ENCODE data around the gene SLC10A4. TPM values are rescaled to one million over a fixed set of nuclear protein-coding genes. Genes with fewer than 3 reads are reported as not detected.

SLC10A4 gene
- total RNA-seq, 2 experiments from 2014 or later, result not detected

GRCh38 chr4:48491514-48492176 is 8.5 kb downstream of the SLC10A4 start:
- peaks cover 48% of the 10 kb centered on the region for H3K27me3 Mint-ChIP-seq
- H3K4me1 Mint-ChIP-seq, result peaks cover 1% of the 10 kb centered on the region
- no peaks in the 10 kb centered on the region for H3K9me3 Mint-ChIP-seq
- no peak for DNase-seq
- POLR2A ChIA-PET, result no interaction called here
- CTCF ChIA-PET, result interaction anchor here (1.2 kb wide), 1 partner anchor 30 kb away, joined by 3 read pairs; no protein-coding TSS in a partner anchor
- H3K27ac Mint-ChIP-seq, result no peak overlapping the region
- no peak overlapping the region for H3K4me3 Mint-ChIP-seq
- peaks cover 4% of the 10 kb centered on the region for H3K36me3 Mint-ChIP-seq (ENCODE audit: low read depth)

DNA sequence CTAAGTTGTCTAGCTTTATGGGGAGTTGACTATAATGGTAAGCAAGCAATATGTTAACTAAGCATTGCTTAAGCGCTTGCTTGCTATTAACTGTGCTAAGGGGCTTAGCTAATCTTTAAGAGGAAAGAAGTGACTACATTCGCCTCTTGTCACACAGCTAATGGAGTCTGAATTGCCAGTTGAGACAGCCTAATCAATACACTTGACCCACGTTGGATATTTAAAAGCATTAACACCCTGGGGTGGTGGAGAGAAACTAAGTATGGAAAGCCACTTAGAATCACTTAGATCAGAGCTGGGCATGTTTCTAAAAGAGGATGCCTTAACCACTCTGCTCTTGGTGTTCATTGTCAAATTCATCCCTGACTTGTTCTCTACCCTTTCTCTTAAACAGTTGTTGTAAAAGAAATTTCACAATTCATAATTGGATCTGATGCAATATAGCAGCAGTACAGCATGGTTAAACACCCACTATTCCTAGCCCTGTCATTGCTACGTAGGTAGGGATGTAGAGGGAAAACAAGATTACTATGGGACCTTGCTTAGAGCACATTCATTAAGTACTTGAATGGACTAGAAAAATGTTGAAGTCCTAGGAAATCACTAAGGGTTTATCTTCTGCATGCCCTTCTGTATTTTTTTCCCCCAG is 10.4 kb downstream of the SLC10A4 start:
- Mint-ChIP-seq H3K27me3 (peaks cover 34% of the 10 kb centered on the region), H3K4me1 (peaks cover 1% of the 10 kb centered on the region), H3K27ac (no peak overlapping the region), H3K4me3 (no peak overlapping the region), H3K9me3 (no peaks in the 10 kb centered on the region), H3K36me3 (ENCODE audit: low read depth) (peaks cover 8% of the 10 kb centered on the region)
- ChIA-PET POLR2A (no interaction called here), CTCF (interaction anchor here (0.8 to 1.9 kb wide), 2 partner anchors 11 to 17 kb away, joined by 3 to 5 read pairs; no protein-coding TSS in a partner anchor)
- DNase-seq, result no peak

- Mint-ChIP-seq H3K27me3 (peaks cover 20% of the 10 kb centered on the region), H3K36me3 (ENCODE audit: low read depth) (peaks cover 23% of the 10 kb centered on the region), H3K4me1 (peaks cover 10% of the 10 kb centered on the region), H3K27ac (no peak overlapping the region), H3K9me3 (no peaks in the 10 kb centered on the region), H3K4me3 (no peak overlapping the region)
- ChIA-PET CTCF (no interaction called here), POLR2A (no interaction called here)
- no peak for DNase-seq
These were observed 12.8 kb downstream of the SLC10A4 start for GRCh38 chr4:48495941-48496340.

DNA sequence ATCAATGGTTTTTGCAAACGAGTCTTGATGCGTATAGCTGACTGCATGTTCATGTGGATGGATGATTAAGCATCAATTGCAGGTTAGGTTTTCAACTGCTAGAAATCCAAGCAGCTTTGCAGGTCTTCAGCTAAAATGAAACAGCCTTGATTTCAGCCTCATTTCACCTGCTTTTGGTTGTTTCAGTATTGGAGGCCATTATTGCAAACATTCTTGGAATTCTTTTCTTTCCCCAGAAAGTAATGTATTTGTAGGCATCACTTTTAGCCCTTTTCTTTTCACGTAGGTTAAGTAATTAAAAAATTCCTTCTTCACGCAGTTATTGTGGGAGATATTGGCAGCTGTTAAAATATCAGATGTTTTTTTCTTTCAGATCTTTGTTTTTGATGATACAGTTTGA is 15.8 kb downstream of the SLC10A4 start:
- no peaks in the 10 kb centered on the region for H3K9me3 Mint-ChIP-seq
- CTCF ChIA-PET, result interaction anchor here (0.7 kb wide), 1 partner anchor 11 kb away, joined by 4 read pairs; no protein-coding TSS in a partner anchor

DNA sequence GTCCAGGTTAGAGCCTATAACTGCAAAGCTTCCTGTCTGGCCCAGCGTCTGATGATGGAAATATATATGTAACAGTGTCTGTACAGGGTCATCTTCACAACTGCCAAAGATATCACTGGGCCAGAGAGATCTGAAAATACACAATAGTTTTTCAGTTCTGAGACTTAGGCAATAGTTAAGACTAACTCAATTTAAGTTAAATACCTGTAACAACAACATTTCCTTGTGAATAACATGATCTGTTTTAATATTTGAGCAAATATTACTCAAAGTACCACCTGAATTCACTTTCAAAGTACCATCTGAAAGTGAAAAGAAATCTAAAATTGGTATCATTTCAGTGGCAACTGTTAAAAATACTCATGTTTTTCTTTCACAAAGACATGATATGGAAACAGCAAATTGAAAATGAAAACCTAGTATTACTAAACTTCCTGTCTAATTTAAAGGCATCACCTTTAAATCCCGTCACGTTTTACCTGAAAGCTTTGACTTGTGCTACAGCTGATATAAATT is 16.5 kb downstream of the SLC10A4 start:
- no peaks in the 10 kb centered on the region for H3K9me3 Mint-ChIP-seq
- H3K27me3 Mint-ChIP-seq, result no peaks in the 10 kb centered on the region
- DNase-seq, result no peak
- peaks cover 32% of the 10 kb centered on the region for H3K36me3 Mint-ChIP-seq (ENCODE audit: low read depth)
- no peak overlapping the region for H3K4me3 Mint-ChIP-seq
- H3K27ac Mint-ChIP-seq, result no peak overlapping the region
- H3K4me1 Mint-ChIP-seq, result peaks cover 14% of the 10 kb centered on the region
- ChIA-PET POLR2A (no interaction called here), CTCF (no interaction called here)

More for the DNA sequence above, 15.8 kb downstream of the SLC10A4 start:
- Mint-ChIP-seq H3K36me3 (ENCODE audit: low read depth) (peaks cover 32% of the 10 kb centered on the region), H3K27me3 (no peaks in the 10 kb centered on the region), H3K4me3 (no peak overlapping the region), H3K27ac (no peak overlapping the region), H3K4me1 (peaks cover 10% of the 10 kb centered on the region)
- POLR2A ChIA-PET, result no interaction called here
- DNase-seq, result no peak

DNA sequence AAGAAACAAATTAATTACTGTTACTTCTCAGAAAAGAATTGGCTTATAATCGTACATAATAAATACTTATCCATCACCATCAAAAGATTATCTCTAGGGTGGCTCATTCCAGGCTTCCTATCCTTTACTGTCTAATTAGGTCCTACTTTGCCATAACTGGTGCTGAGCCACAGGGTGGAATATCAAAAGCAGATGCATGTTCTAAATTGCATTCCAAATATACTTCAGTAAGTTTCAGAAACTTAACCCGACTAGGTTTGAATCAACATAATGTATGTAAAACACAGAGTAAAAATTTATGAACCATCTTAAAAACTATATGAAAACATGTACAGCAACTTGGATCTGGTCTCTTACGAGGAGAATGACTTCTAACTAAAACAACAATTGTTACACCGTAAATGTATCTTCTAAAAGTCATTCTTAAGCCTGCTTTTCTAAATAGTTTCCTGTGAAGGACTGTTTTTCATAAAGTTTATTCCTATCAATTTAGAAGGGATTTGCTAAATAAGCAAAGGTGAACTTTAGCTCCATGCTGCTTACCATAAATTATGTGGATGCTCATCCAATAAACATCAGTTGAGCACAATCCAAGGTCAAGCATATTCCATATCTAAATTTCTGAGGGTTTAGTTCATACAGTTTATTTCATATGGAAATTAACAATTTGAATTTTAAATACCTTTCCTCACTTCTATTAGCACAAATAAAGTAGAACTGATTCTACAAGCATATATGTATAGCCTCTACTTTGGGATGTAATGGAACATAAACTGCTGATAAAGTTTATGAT is 20.3 kb downstream of the SLC10A4 start:
- Mint-ChIP-seq H3K36me3 (ENCODE audit: low read depth) (peaks cover 38% of the 10 kb centered on the region), H3K4me3 (no peak overlapping the region), H3K27ac (no peak overlapping the region), H3K4me1 (peaks cover 15% of the 10 kb centered on the region), H3K27me3 (no peaks in the 10 kb centered on the region), H3K9me3 (no peaks in the 10 kb centered on the region)
- ChIA-PET POLR2A (no interaction called here), CTCF (interaction anchor here (0.9 kb wide), 1 partner anchor 19 kb away, joined by 3 read pairs; no protein-coding TSS in a partner anchor)
- DNase-seq, result no peak

- Mint-ChIP-seq H3K27ac (no peak overlapping the region), H3K4me1 (peaks cover 15% of the 10 kb centered on the region), H3K9me3 (no peaks in the 10 kb centered on the region), H3K27me3 (no peaks in the 10 kb centered on the region), H3K4me3 (no peak overlapping the region), H3K36me3 (ENCODE audit: low read depth) (peaks cover 40% of the 10 kb centered on the region)
- DNase-seq, result no peak
- POLR2A ChIA-PET, result no interaction called here
- CTCF ChIA-PET, result no interaction called here
These were observed 20.8 kb downstream of the SLC10A4 start for GRCh38 chr4:48504026-48504330.

DNA sequence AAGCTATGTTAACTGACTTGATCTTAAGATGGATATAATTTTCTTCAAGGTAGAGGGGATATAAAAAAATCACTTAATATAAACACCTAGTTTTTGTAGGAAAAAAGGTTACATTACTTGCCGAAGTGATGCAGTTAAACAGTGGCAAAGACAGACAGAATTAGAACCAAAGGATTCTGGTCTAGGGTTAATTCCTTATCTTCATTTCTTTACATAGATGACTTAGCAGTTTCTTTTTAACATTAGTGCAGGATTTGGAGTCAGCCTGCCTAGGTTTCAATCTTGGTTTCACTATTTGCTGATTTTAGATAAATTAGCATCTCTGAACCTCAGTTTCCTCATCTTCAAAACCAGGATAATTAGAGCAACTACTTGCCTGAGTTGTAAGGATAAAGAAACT is 21.2 kb downstream of the SLC10A4 start:
- Mint-ChIP-seq H3K27me3 (no peaks in the 10 kb centered on the region), H3K36me3 (ENCODE audit: low read depth) (peaks cover 40% of the 10 kb centered on the region)

GRCh38 chr4:48506716-48507115 is 23.6 kb downstream of the SLC10A4 start:
- no peak for DNase-seq
- H3K4me3 Mint-ChIP-seq, result no peak overlapping the region
- CTCF ChIA-PET, result no interaction called here
- POLR2A ChIA-PET, result no interaction called here
- no peak overlapping the region for H3K27ac Mint-ChIP-seq
- no peaks in the 10 kb centered on the region for H3K27me3 Mint-ChIP-seq
- peaks cover 5% of the 10 kb centered on the region for H3K4me1 Mint-ChIP-seq
- H3K36me3 Mint-ChIP-seq (ENCODE audit: low read depth), result peaks cover 40% of the 10 kb centered on the region
- H3K9me3 Mint-ChIP-seq, result no peaks in the 10 kb centered on the region

More for the DNA sequence above, 21.2 kb downstream of the SLC10A4 start:
- H3K4me1 Mint-ChIP-seq, result peaks cover 11% of the 10 kb centered on the region
- ChIA-PET POLR2A (no interaction called here), CTCF (no interaction called here)
- no peak overlapping the region for H3K27ac Mint-ChIP-seq
- no peak overlapping the region for H3K4me3 Mint-ChIP-seq
- no peaks in the 10 kb centered on the region for H3K9me3 Mint-ChIP-seq
- no peak for DNase-seq

DNA sequence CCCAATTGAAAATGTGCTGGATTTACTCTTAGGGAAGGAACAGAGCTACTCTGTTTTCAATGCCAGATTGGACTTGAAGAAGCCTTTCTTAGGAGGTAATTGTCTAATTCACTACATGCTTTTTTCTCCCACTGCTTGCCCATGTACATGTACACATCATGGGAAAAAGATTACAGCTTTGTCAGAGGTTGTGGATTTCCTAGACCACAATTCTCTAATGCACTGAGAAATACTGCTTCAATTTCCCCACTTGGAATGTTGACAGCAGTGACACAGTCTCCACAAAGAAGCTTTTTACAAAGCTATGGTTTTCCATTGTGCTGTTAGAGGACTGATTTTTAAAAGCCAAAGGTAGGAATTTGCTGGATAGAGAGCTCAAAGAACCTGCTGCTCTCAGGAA is 26.4 kb downstream of the SLC10A4 start:
- DNase-seq, result no peak
- Mint-ChIP-seq H3K27ac (no peak overlapping the region), H3K27me3 (no peaks in the 10 kb centered on the region), H3K36me3 (ENCODE audit: low read depth) (peaks cover 50% of the 10 kb centered on the region), H3K4me1 (peaks cover 1% of the 10 kb centered on the region), H3K4me3 (no peak overlapping the region), H3K9me3 (no peaks in the 10 kb centered on the region)
- ChIA-PET POLR2A (no interaction called here), CTCF (interaction anchor here (1.0 to 1.5 kb wide), 3 partner anchors 11 to 16 kb away, joined by 3 to 5 read pairs (median 4); no protein-coding TSS in a partner anchor)

DNA sequence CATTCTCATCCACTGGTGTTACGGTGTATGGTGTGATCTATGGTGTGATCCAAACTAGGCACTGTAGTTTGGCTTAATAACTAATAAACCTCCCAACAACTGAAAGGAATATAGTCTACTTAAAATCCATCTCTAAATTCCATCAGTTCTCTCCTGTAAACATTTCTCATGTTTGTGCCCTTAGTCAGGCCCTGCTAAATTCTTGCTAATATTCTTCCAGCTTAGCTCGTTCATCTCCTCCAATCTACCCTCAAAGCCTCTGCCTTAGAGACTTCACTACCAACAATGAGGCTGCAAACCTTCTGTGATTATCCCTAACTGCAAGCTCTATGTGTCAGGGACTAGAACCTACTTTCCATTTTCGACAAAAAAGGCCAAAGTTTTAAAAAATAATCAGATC is 35.0 kb downstream of the SLC10A4 start:
- Mint-ChIP-seq H3K27me3 (no peaks in the 10 kb centered on the region), H3K27ac (no peak overlapping the region), H3K4me3 (no peak overlapping the region), H3K9me3 (no peaks in the 10 kb centered on the region), H3K4me1 (no peaks in the 10 kb centered on the region), H3K36me3 (ENCODE audit: low read depth) (peaks cover 51% of the 10 kb centered on the region)
- ChIA-PET POLR2A (no interaction called here), CTCF (no interaction called here)
- DNase-seq, result no peak

- no peaks in the 10 kb centered on the region for H3K4me1 Mint-ChIP-seq
- CTCF ChIA-PET, result interaction anchor here (0.9 to 1.7 kb wide), 3 partner anchors 8 to 44 kb away, joined by 3 to 5 read pairs (median 3); no protein-coding TSS in a partner anchor
- POLR2A ChIA-PET, result no interaction called here
- no peak for DNase-seq
- peaks cover 65% of the 10 kb centered on the region for H3K36me3 Mint-ChIP-seq (ENCODE audit: low read depth)
- H3K4me3 Mint-ChIP-seq, result no peak overlapping the region
- no peaks in the 10 kb centered on the region for H3K9me3 Mint-ChIP-seq
- no peak overlapping the region for H3K27ac Mint-ChIP-seq
- H3K27me3 Mint-ChIP-seq, result no peaks in the 10 kb centered on the region
These were observed 43.3 kb downstream of the SLC10A4 start for GRCh38 chr4:48526406-48526805.

GRCh38 chr4:48538358-48538757 is 55.2 kb downstream of the SLC10A4 start:
- no peak overlapping the region for H3K27ac Mint-ChIP-seq
- CTCF ChIA-PET, result no interaction called here
- no peak for DNase-seq
- no peaks in the 10 kb centered on the region for H3K27me3 Mint-ChIP-seq
- H3K4me3 Mint-ChIP-seq, result no peak overlapping the region
- no peaks in the 10 kb centered on the region for H3K9me3 Mint-ChIP-seq
- POLR2A ChIA-PET, result no interaction called here
- peaks cover 39% of the 10 kb centered on the region for H3K36me3 Mint-ChIP-seq (ENCODE audit: low read depth)
- H3K4me1 Mint-ChIP-seq, result no peaks in the 10 kb centered on the region

All from activated CD4-positive, alpha-beta T cell treated with anti-CD3 and anti-CD28 coated beads, Interleukin-2, amount 10 ng/mL, durations not matched to agents 7 days and 5 days (primary cell).